Gastroesophageal sphincter (tissue), 3 donors: ENCODE results near the gene CADM1.

Source experiments
- CTCF ChIP-seq, 4 experiments: fragments of 200-600 bp in 2 of 4; fragments of 450-650 bp in 2 of 4; sonication (generic) in 1 of 4; IDR thresholded peaks; one replicate each; pipeline ENCODE4 v1.5.1; 2017 to 2019; ENCODE audit warnings: antibody characterized with exemption in 4 of 4, mild to moderate bottlenecking in 2 of 4, moderate library complexity in 2 of 4
- POLR2A ChIP-seq, 2 donors: fragments of 450-650 bp; IDR thresholded peaks; one replicate each; pipeline ENCODE4 v1.6.1; 2017; ENCODE audit warnings: antibody characterized with exemption in 2 of 2, mild to moderate bottlenecking in 2 of 2, moderate library complexity in 1 of 2
- POLR2AphosphoS5 ChIP-seq: sonication (generic); formaldehyde crosslinking; IDR thresholded peaks from one replicate; pipeline ENCODE4 v1.6.1; 2017; ENCODE audit warnings: antibody characterized with exemption

- TF ChIP-seq CTCF (IDR thresholded peaks at IDR 0.05) (no peak), POLR2A (IDR thresholded peaks at IDR 0.05) (no peak), POLR2AphosphoS5 (no peak)
Measured at GRCh38 chr11:115391160-115391559, 113.1 kb downstream of the CADM1 start.
